ENCODE data around the gene IFNGR2. TPM values are rescaled to one million over a fixed set of nuclear protein-coding genes. Genes with fewer than 3 reads are reported as not detected.

IFNGR2 gene
- total and polyA plus RNA-seq, 2 of the 13 experiments (the other 11 are each of a cell fraction or from before 2014, with no cell fraction given), result 61.3 to 117 TPM

GRCh38 chr21:33355996-33356395 lies 47.2 kb upstream of the IFNGR2 start (continued):
- no peak for TF ChIP-seq UBTF (CRISPR knock-in tag; IDR thresholded peaks at IDR 0.05)
- TF ChIP-seq ZNF883 (CRISPR knock-in tag; IDR thresholded peaks at IDR 0.05; ENCODE audit: not compliant biosample characterization), result no peak
- TF ChIP-seq ZNF761 (CRISPR knock-in tag; conservative IDR thresholded peaks at IDR 0.05), result no peak
- TF ChIP-seq ZNF446 (CRISPR knock-in tag; IDR thresholded peaks at IDR 0.05), result no peak
- TF ChIP-seq ZNF513 (CRISPR knock-in tag; conservative IDR thresholded peaks at IDR 0.05), result no peak
- no peak for TF ChIP-seq HBP1 (CRISPR knock-in tag; IDR thresholded peaks at IDR 0.05; ENCODE audit: low read depth)
- no peak for TF ChIP-seq HMG20A (CRISPR knock-in tag; IDR thresholded peaks at IDR 0.05; ENCODE audit: borderline replicate concordance)
- no peak for TF ChIP-seq ZNF546 (CRISPR knock-in tag; conservative IDR thresholded peaks at IDR 0.05)
- TF ChIP-seq PRPF4 (IDR thresholded peaks at IDR 0.05; ENCODE audit: low read depth, low read length, poor library complexity, severe bottlenecking), result no peak
- TF ChIP-seq CENPX (CRISPR knock-in tag; IDR thresholded peaks at IDR 0.05), result no peak
- no peak for TF ChIP-seq ZFAT (CRISPR knock-in tag; conservative IDR thresholded peaks at IDR 0.05)
- TF ChIP-seq CREB1 (IDR thresholded peaks at IDR 0.05), result no peak
- TF ChIP-seq CREB1 (CRISPR knock-in tag; IDR thresholded peaks at IDR 0.05), result no peak
- no peak for TF ChIP-seq ISL2 (CRISPR knock-in tag; IDR thresholded peaks at IDR 0.05)
- TF ChIP-seq ZFP36L1 (CRISPR knock-in tag; IDR thresholded peaks at IDR 0.05), result no peak
- no peak for TF ChIP-seq REXO4 (CRISPR knock-in tag; IDR thresholded peaks at IDR 0.05; ENCODE audit: borderline replicate concordance)

All from HepG2 (cell line).